ENCODE measurements around the gene CYP2R1. TPM values are rescaled to one million over a fixed set of nuclear protein-coding genes. Genes with fewer than 3 reads are reported as not detected.
A peak's percentile ranks its signal among the peaks of the same experiment; 100 is the strongest.
"Not testable (repeated sequence)": the region's sequence is repeated elsewhere in the genome, so short reads cannot be mapped to it uniquely, and the experiment has no call there.

The CYP2R1 gene
- total RNA-seq, 2 experiments from 2014 or later: 16.3 to 18.0 TPM

DNA sequence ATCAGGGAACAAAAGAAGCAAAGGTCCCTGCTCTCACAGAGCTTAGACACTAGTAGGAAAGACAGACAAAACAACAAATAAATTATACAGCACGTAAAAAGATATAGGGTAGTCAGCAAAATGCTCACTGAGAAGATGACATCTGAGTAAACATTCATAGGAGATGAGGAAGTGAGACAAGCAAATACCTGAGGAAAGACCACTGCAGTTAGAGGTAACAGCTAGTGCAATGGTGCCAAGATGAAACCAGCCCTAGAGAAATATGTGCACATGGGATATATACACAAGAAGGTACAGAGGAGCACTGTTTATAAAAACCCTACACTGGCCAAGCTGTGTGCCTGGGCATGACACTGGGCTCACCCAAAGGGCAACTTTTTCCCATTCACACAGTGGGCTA lies 9.8 kb downstream of the CYP2R1 start:
- H3K4me1 Mint-ChIP-seq: peaks cover 8% of the 10 kb centered on the region
- H3K4me3 Mint-ChIP-seq: no peak overlapping the region
- DNase-seq: no peak
- ATAC-seq (ENCODE audit: low read depth): no peak
- no peaks in the 10 kb centered on the region for H3K27me3 Mint-ChIP-seq
- POLR2A ChIA-PET: no interaction called here
- no peak overlapping the region for H3K27ac Mint-ChIP-seq
- peaks cover 10% of the 10 kb centered on the region for H3K9me3 Mint-ChIP-seq
- H3K36me3 Mint-ChIP-seq: peaks cover 54% of the 10 kb centered on the region

DNA sequence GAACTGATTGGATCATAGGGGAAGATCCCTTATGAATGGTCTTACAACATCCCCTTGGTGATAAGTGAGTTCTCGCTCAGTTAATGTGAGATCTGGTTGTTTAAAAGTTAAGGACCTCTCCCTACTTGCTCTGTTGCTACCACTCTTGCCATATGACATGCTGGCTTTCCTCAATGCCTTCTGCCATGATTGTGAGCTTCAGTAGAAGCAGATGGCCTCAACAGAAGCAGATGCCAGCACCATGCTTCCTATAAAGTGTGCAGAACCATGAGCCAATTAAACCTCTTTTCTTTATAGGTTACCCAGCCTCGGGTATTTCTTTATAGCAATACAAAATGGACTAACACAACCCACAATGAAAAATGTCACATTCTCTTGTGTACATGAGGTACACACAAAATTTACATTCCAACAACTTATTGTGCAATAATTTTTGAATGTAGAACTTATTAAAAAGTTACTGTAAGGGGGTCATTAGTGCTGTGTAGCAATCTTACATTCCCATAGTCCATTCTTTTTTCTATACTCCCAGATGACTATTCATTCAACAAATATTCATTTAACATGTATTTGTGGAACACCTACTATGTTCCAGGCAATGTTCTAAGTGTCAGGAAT lies 10.3 kb downstream of the CYP2R1 start:
- ATAC-seq (ENCODE audit: low read depth): no peak
- Mint-ChIP-seq H3K27ac (no peak overlapping the region), H3K27me3 (no peaks in the 10 kb centered on the region), H3K36me3 (peaks cover 51% of the 10 kb centered on the region), H3K4me3 (no peak overlapping the region), H3K4me1 (peaks cover 4% of the 10 kb centered on the region), H3K9me3 (peaks cover 10% of the 10 kb centered on the region)
- POLR2A ChIA-PET: no interaction called here
- DNase-seq: no peak

DNA sequence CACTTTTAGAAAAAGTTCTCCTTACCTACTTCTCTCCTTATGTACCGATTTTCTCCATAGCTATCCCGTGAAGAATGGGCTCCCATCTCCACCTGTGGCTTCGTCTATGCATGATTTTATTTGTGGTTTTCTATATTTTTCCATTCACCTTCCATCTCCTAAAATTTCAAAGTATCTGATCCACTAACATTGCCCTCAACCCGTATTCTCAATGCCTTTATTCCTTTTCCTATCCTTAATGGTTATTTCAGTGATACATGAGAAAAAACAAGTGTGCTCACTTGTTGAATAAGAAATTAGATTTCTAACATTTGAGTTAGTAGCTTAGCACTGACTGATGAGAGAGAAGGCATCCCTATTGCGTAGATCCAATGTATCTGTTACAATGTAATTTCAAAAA lies 16.9 kb downstream of the CYP2R1 start:
- Mint-ChIP-seq H3K27me3 (no peaks in the 10 kb centered on the region), H3K27ac (no peak overlapping the region), H3K36me3 (peaks cover 73% of the 10 kb centered on the region), H3K4me1 (peaks cover 2% of the 10 kb centered on the region), H3K4me3 (no peak overlapping the region), H3K9me3 (peaks cover 3% of the 10 kb centered on the region)
- ATAC-seq (ENCODE audit: low read depth) (no peak), DNase-seq (no peak)
- POLR2A ChIA-PET: no interaction called here

DNA sequence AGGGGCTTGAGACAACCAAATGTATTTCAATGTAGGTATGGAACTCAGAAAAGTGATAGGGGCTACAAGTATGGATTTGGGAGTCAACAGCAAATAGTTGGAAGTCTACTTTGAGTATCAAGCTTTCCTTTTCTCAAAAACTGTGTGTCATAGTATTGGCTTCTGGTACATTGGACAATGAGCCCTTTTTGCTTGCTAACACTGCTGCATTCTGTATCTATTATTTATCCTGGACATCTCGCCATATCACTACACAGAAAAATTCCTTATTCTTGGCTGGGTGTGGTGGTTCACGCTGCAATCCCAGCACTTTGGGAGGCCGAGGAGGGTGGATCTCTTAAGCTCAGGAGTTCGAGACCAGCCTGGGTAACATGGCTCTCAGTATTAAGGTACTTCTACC lies 18.4 kb downstream of the CYP2R1 start:
- Mint-ChIP-seq H3K27ac (no peak overlapping the region), H3K36me3 (peaks cover 77% of the 10 kb centered on the region), H3K27me3 (no peaks in the 10 kb centered on the region), H3K4me3 (no peak overlapping the region), H3K4me1 (peaks cover 2% of the 10 kb centered on the region), H3K9me3 (no peaks in the 10 kb centered on the region)
- POLR2A ChIA-PET: no interaction called here
- ATAC-seq (ENCODE audit: low read depth) (no peak), DNase-seq (no peak)

DNA sequence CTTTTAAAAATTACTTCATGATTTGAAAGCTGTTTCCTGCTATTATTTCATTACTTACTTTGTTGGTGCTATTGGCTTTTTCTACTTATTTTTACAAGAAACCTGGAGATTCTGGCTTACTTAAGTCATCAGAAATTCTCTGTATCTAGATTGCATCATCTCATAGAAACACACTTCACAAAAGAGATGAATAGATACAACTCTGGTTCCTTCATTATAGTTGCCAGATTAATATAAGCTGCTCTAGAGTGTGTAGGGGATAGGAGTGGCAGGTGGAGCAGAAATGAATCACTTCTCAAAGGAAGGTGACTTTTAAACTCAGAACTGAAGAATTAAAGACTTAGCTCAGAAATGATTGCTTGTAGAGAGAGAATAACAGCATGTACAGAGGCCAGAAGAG lies 20.0 kb downstream of the CYP2R1 start:
- H3K4me1 Mint-ChIP-seq: peaks cover 5% of the 10 kb centered on the region
- no peak overlapping the region for H3K4me3 Mint-ChIP-seq
- no peaks in the 10 kb centered on the region for H3K27me3 Mint-ChIP-seq
- DNase-seq (no peak), ATAC-seq (ENCODE audit: low read depth) (no peak)
- H3K9me3 Mint-ChIP-seq: no peaks in the 10 kb centered on the region
- peaks cover 70% of the 10 kb centered on the region for H3K36me3 Mint-ChIP-seq
- no peak overlapping the region for H3K27ac Mint-ChIP-seq
- POLR2A ChIA-PET: interaction anchor here (0.6 kb wide), 1 partner anchor 334 kb away, joined by 3 read pairs; no protein-coding TSS in a partner anchor

DNA sequence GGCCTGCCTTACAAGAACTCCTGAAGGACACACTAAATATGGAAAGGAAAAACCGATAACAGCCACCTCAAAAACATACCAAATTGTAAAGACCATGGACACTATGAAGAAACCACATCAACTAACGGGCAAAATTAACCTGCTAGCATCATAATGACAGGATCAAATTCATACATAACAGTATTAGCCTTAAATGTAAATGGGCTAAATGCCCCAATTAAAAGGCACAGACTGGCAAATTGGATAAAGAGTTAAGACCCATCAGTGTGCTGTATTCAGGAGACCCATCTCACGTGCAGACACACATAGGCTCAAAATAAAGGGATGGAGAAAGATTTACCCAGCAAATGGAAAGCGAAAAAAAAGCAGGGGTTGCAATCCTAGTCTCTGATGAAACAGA lies 28.3 kb downstream of the CYP2R1 start:
- H3K27ac Mint-ChIP-seq; H3K4me1 Mint-ChIP-seq; POLR2A ChIA-PET; DNase-seq; H3K27me3 Mint-ChIP-seq; H3K4me3 Mint-ChIP-seq; ATAC-seq (ENCODE audit: low read depth): not testable (repeated sequence)
- peaks cover 64% of the 10 kb centered on the region for H3K36me3 Mint-ChIP-seq
- peaks cover 22% of the 10 kb centered on the region for H3K9me3 Mint-ChIP-seq

DNA sequence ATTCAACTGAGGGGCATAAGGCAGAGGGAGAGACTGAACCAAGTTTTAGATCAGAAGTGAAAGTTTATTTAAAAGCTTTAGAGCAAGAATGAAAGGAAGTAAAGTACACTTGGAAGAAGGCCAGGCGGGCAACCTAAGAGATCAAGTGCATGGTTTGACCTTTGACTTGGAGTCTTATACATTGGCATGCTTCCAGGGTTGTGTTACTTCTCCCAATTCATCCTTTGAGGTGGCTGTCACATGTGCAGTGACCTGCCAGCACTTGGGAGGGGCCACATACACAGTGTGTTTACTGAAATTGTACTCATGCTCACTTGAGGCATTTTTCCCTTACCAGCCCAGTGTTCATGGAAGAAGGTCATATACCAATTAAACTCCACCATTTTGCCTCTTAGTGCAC lies 30.4 kb downstream of the CYP2R1 start:
- H3K4me3 Mint-ChIP-seq: no peak overlapping the region
- H3K27ac Mint-ChIP-seq: peak overlapping the region; percentile 60
- no peaks in the 10 kb centered on the region for H3K27me3 Mint-ChIP-seq
- POLR2A ChIA-PET: no interaction called here
- no peak for ATAC-seq (ENCODE audit: low read depth)
- peaks cover 67% of the 10 kb centered on the region for H3K36me3 Mint-ChIP-seq
- peaks cover 22% of the 10 kb centered on the region for H3K9me3 Mint-ChIP-seq
- no peak for DNase-seq
- H3K4me1 Mint-ChIP-seq: peaks cover 2% of the 10 kb centered on the region

DNA sequence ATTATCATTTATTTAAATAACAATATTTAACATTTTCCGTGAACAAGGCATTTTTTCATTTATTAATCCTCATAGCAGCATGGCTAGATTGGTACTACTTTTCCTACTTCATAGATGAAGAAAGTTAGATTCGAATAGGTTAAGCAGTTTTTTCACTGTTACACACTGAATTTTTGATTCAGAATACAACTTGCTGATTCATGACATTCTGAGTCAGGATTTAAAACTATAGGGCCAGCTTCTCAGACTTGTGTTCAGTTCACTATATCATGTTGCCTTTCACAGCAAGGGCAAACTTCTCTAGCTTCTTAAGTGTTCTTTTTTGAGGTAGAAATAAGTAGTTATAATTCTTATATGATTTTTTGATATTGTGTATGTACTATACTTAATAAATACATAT lies 31.5 kb downstream of the CYP2R1 start:
- ATAC-seq (ENCODE audit: low read depth) (no peak), DNase-seq (no peak)
- H3K4me1 Mint-ChIP-seq: no peaks in the 10 kb centered on the region
- H3K36me3 Mint-ChIP-seq: peaks cover 72% of the 10 kb centered on the region
- no peak overlapping the region for H3K27ac Mint-ChIP-seq
- no peak overlapping the region for H3K4me3 Mint-ChIP-seq
- POLR2A ChIA-PET: no interaction called here
- H3K27me3 Mint-ChIP-seq: no peaks in the 10 kb centered on the region
- peaks cover 28% of the 10 kb centered on the region for H3K9me3 Mint-ChIP-seq

DNA sequence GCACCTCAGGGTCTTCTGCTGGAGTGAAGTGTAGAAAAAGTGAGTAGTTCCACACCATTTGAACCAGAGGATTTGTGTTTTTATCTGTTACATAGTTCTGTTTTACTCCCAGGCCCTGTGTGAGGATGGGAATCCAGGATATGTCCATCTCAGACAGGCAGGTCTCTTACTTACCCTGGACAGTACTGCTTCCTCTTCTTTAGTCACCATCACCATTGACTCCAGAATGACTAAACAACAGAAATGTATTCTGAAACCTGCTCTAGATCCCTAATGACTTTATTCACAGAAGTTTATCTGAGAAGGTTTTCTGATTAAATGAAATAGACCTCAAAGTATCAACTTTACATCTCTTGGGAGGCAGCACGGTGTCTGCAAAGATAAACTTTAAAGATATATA lies 33.6 kb downstream of the CYP2R1 start:
- Mint-ChIP-seq H3K9me3 (peaks cover 21% of the 10 kb centered on the region), H3K4me3 (no peak overlapping the region), H3K4me1 (no peaks in the 10 kb centered on the region), H3K27me3 (no peaks in the 10 kb centered on the region), H3K36me3 (peaks cover 73% of the 10 kb centered on the region), H3K27ac (no peak overlapping the region)
- POLR2A ChIA-PET: no interaction called here
- ATAC-seq (ENCODE audit: low read depth) (no peak), DNase-seq (no peak)

DNA sequence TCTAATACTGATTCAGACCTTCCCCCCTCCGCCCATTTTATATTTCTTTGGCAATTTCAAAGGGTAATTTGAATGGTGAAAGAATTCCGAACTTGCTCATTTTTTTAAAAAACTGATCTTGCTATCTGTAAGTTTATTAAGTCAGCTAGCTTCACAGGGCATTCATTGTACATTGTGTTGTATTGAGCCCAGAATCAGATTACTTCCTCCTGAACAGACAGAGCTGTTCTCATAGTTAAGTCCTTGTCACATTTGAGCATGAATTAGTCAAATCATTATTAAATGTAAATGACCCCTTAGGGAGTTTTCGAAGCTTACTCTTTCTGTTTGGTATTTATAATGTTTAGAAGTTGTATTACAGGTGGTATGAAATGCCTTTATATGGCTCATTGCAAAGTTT lies 34.4 kb downstream of the CYP2R1 start:
- no peaks in the 10 kb centered on the region for H3K27me3 Mint-ChIP-seq
- peaks cover 74% of the 10 kb centered on the region for H3K36me3 Mint-ChIP-seq
- no peak overlapping the region for H3K27ac Mint-ChIP-seq
- no peak for ATAC-seq (ENCODE audit: low read depth)
- DNase-seq: no peak
- peaks cover under 1% of the 10 kb centered on the region for H3K4me1 Mint-ChIP-seq
- H3K4me3 Mint-ChIP-seq: no peak overlapping the region
- peaks cover 17% of the 10 kb centered on the region for H3K9me3 Mint-ChIP-seq
- POLR2A ChIA-PET: no interaction called here

DNA sequence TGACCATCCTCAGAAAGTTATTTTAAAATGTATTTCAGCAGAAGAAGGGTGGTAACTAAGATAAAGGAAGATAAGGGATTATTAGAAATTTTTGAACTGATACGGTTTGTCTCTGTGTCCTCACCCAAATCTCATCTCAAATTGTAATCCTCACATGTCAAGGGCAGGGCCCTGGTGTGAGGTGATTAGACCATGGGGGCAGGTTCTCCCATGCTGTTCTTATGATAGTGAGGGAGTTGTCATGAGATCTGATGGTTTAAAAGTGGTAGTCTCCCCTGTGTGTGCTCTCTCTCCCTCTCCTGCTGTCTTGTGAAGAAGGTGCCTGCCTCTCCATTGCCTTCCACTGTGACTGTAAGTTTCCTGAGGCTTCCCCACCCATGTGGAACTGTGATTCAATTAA lies 36.1 kb downstream of the CYP2R1 start:
- ATAC-seq (ENCODE audit: low read depth): no peak

DNA sequence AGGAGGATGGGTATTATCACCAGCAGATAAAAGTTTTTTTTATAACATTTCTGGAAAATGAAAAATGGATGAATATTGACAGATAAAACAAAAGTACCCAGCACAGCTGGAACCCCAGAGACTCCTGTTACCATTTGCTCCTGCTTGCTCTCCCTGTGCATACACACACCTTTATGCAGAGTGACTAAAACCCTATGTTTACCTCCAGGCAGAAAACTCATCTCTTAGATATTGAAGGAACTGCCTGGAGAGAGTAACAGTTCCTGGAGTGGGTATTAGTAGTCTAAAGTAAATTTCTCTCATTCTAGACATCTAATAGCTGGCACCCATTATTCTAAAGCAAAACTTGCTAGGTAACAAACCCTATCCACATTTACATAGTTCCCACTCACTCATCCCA lies 38.0 kb downstream of the CYP2R1 start:
- Mint-ChIP-seq H3K27ac (no peak overlapping the region), H3K27me3 (no peaks in the 10 kb centered on the region), H3K9me3 (peaks cover 18% of the 10 kb centered on the region), H3K36me3 (peaks cover 74% of the 10 kb centered on the region), H3K4me3 (no peak overlapping the region), H3K4me1 (peaks cover 6% of the 10 kb centered on the region)
- DNase-seq (no peak), ATAC-seq (ENCODE audit: low read depth) (no peak)
- POLR2A ChIA-PET: no interaction called here

More for the DNA sequence above, 36.1 kb downstream of the CYP2R1 start:
- peaks cover 5% of the 10 kb centered on the region for H3K4me1 Mint-ChIP-seq
- H3K36me3 Mint-ChIP-seq: peaks cover 72% of the 10 kb centered on the region
- POLR2A ChIA-PET: no interaction called here
- no peak overlapping the region for H3K4me3 Mint-ChIP-seq
- H3K9me3 Mint-ChIP-seq: peaks cover 18% of the 10 kb centered on the region
- no peak overlapping the region for H3K27ac Mint-ChIP-seq
- no peaks in the 10 kb centered on the region for H3K27me3 Mint-ChIP-seq
- no peak for DNase-seq

DNA sequence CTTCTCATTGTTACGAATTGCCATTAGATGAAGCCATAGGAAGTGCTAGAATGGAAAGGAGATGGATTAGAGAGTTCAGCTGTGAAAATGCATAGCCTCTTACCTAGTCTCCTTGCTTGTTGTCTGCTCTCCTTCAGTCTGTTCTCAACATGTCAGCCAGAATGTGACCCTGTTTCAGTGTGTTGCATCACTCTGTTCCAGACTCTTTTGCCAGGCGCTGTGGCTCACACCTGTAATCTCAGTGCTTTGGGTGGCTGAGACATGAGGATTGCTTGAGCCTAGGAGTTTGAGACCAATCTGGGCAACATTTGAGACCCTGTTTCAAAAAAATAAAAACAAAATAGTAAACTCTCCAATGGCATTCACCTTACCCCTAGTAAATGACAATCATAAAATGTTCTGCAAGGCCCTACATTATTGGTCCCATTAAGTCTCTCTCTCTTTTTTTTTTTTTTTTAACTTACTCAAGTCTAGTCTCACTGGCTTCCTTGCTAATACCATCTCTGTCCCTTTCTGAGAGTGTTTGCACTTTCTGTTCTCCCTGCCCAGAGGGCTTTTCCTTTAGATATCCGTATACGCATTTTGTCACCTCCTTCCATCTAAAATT lies 39.4 kb downstream of the CYP2R1 start:
- DNase-seq (no peak), ATAC-seq (ENCODE audit: low read depth) (no peak)
- Mint-ChIP-seq H3K4me3 (no peak overlapping the region), H3K4me1 (peaks cover 6% of the 10 kb centered on the region), H3K27ac (no peak overlapping the region), H3K36me3 (peaks cover 74% of the 10 kb centered on the region), H3K9me3 (peaks cover 18% of the 10 kb centered on the region), H3K27me3 (no peaks in the 10 kb centered on the region)
- POLR2A ChIA-PET: no interaction called here

DNA sequence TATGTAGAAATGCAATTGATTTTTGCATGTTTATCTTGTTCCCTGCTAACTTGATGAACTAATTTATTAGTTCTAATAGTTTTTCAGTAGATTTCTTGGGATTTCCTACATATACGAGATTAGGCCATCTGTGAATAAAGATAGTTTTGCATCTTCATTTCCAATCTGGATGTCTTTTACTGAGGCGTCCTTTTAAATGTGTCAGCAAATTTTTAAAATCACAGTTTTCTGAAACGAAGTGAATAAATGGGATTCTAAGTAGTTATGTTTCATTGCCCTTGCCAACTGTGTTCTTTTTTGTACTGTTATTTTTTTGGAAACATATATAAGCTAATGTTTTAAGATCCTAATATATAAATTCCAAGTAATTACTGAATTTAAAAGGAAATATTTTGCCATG lies 50.0 kb downstream of the CYP2R1 start:
- Mint-ChIP-seq H3K4me3 (no peak overlapping the region), H3K9me3 (peaks cover 8% of the 10 kb centered on the region), H3K27ac (no peak overlapping the region), H3K27me3 (no peaks in the 10 kb centered on the region), H3K36me3 (peaks cover 71% of the 10 kb centered on the region), H3K4me1 (peaks cover 1% of the 10 kb centered on the region)
- POLR2A ChIA-PET: no interaction called here
- DNase-seq (no peak), ATAC-seq (ENCODE audit: low read depth) (no peak)
